GM23338 (cell line): ENCODE data around the gene GPC6.

ENCODE experiments used
- CREB1 ChIP-seq: fragments of 250-450 bp; sonication (Bioruptor Pico); IDR thresholded peaks from 2 replicates; pipeline ENCODE4 v1.5.0; 2020; ENCODE audit warnings: low read depth, mild to moderate bottlenecking, moderate library complexity
- EZH2 ChIP-seq: fragments of 200-600 bp; sonication (generic); IDR thresholded peaks from one replicate; pipeline ENCODE4 v1.8.0; 2017; ENCODE audit warnings: antibody characterized with exemption, mild to moderate bottlenecking, low read depth; ENCODE audit not compliant: unreplicated experiment
- EZH2phosphoT487 ChIP-seq: fragments of 200-600 bp; sonication (generic); IDR thresholded peaks from one replicate; pipeline ENCODE4 v1.8.1; 2018; ENCODE audit warnings: antibody characterized with exemption; ENCODE audit not compliant: unreplicated experiment
- JUNB ChIP-seq: IDR thresholded peaks from one replicate; pipeline ENCODE4 v1.6.1; 2016; ENCODE audit warnings: antibody characterized with exemption; ENCODE audit not compliant: unreplicated experiment
- NANOG ChIP-seq: IDR thresholded peaks from 2 replicates; pipeline ENCODE4 v1.6.1; 2016; ENCODE audit warnings: antibody characterized with exemption, borderline replicate concordance
- POLR2AphosphoS5 ChIP-seq: IDR thresholded peaks from 2 replicates; pipeline ENCODE4 v1.6.1; 2016; ENCODE audit warnings: antibody characterized with exemption, low read depth
- STAT1 ChIP-seq: IDR thresholded peaks from one replicate; pipeline ENCODE4 v1.6.1; 2016; ENCODE audit warnings: antibody characterized with exemption; ENCODE audit not compliant: unreplicated experiment
- ZNF114 ChIP-seq: fragments of 250-450 bp; sonication (Bioruptor Pico); IDR thresholded peaks from 2 replicates; pipeline ENCODE4 v1.5.0; 2020; ENCODE audit warnings: mild to moderate bottlenecking, moderate library complexity
- TF ChIP-seq, protein P1 (sequence below), 2 experiments: fragments of 200-600 bp in 1 of 2; sonication (generic) in 1 of 2; conservative IDR thresholded peaks; 2 replicates each; pipeline versions ENCODE4 v1.5.1 to v1.6.1; 2016 to 2017; ENCODE audit warnings: antibody characterized with exemption in 2 of 2, low read depth in 2 of 2, mild to moderate bottlenecking in 2 of 2, moderate library complexity in 1 of 2
- TF ChIP-seq, protein P2 (sequence below): IDR thresholded peaks from one replicate; pipeline ENCODE4 v1.6.1; 2018; ENCODE audit warnings: antibody characterized with exemption; ENCODE audit not compliant: unreplicated experiment

DNA sequence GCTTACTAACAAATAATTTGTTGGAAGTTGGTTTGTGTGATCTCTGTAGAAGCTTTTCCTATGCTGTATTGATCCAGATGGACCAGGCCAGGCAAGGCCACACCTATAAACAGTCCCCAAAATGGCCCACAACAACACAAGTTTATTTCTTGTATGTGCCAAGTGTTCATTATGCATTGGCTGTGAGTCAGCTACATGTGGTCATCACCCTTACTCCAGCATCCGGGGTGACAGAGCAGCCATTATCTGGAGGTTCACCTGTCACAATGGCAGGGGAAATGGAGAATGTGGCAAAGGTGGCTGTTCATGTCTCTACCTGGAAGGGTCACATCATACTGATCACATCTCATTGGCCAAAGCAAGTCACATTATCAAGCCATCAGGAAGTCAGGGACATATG, 1088.6 kb downstream of the GPC6 start:
- TF ChIP-seq EZH2 (no peak), EZH2phosphoT487 (no peak), JUNB (no peak), CREB1 (CRISPR knock-in tag) (no peak), POLR2AphosphoS5 (no peak), ZNF114 (no peak), STAT1 (no peak), NANOG (no peak)
- TF ChIP-seq, protein P1, sequence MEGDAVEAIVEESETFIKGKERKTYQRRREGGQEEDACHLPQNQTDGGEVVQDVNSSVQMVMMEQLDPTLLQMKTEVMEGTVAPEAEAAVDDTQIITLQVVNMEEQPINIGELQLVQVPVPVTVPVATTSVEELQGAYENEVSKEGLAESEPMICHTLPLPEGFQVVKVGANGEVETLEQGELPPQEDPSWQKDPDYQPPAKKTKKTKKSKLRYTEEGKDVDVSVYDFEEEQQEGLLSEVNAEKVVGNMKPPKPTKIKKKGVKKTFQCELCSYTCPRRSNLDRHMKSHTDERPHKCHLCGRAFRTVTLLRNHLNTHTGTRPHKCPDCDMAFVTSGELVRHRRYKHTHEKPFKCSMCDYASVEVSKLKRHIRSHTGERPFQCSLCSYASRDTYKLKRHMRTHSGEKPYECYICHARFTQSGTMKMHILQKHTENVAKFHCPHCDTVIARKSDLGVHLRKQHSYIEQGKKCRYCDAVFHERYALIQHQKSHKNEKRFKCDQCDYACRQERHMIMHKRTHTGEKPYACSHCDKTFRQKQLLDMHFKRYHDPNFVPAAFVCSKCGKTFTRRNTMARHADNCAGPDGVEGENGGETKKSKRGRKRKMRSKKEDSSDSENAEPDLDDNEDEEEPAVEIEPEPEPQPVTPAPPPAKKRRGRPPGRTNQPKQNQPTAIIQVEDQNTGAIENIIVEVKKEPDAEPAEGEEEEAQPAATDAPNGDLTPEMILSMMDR (conservative IDR thresholded peaks at IDR 0.05; ENCODE audit: low read depth in 2 of 2), result no peak
- TF ChIP-seq, protein P2, sequence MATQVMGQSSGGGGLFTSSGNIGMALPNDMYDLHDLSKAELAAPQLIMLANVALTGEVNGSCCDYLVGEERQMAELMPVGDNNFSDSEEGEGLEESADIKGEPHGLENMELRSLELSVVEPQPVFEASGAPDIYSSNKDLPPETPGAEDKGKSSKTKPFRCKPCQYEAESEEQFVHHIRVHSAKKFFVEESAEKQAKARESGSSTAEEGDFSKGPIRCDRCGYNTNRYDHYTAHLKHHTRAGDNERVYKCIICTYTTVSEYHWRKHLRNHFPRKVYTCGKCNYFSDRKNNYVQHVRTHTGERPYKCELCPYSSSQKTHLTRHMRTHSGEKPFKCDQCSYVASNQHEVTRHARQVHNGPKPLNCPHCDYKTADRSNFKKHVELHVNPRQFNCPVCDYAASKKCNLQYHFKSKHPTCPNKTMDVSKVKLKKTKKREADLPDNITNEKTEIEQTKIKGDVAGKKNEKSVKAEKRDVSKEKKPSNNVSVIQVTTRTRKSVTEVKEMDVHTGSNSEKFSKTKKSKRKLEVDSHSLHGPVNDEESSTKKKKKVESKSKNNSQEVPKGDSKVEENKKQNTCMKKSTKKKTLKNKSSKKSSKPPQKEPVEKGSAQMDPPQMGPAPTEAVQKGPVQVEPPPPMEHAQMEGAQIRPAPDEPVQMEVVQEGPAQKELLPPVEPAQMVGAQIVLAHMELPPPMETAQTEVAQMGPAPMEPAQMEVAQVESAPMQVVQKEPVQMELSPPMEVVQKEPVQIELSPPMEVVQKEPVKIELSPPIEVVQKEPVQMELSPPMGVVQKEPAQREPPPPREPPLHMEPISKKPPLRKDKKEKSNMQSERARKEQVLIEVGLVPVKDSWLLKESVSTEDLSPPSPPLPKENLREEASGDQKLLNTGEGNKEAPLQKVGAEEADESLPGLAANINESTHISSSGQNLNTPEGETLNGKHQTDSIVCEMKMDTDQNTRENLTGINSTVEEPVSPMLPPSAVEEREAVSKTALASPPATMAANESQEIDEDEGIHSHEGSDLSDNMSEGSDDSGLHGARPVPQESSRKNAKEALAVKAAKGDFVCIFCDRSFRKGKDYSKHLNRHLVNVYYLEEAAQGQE, result no peak
